Osteocyte (in vitro differentiated cells): ENCODE data around the gene FAM193A. TPM values are rescaled to one million over a fixed set of nuclear protein-coding genes. Genes with fewer than 3 reads are reported as not detected.

Experiments used
- DNase-seq: peaks from one replicate; pipeline ENCODE4 v3.0.0; 2021; ENCODE audit warnings: mixed read lengths; ENCODE audit not compliant: unreplicated experiment; ENCODE audit errors: extremely low spot score
- H3K27ac Mint-ChIP-seq: one replicate; pipeline ENCODE4 v1.8.0; 2021; ENCODE audit warnings: mild to moderate bottlenecking, mixed read lengths; ENCODE audit not compliant: unreplicated experiment
- H3K27me3 Mint-ChIP-seq: one replicate; pipeline ENCODE4 v1.8.0; 2021; ENCODE audit warnings: mixed read lengths; ENCODE audit not compliant: unreplicated experiment
- H3K36me3 Mint-ChIP-seq: one replicate; pipeline ENCODE4 v1.8.0; 2021; ENCODE audit warnings: mixed read lengths; ENCODE audit not compliant: unreplicated experiment
- H3K4me1 Mint-ChIP-seq: one replicate; pipeline ENCODE4 v1.8.0; 2021; ENCODE audit warnings: mixed read lengths; ENCODE audit not compliant: unreplicated experiment
- H3K4me3 Mint-ChIP-seq: one replicate; pipeline ENCODE4 v1.8.0; 2021; ENCODE audit warnings: mild to moderate bottlenecking, moderate library complexity, mixed read lengths; ENCODE audit not compliant: unreplicated experiment
- H3K9me3 Mint-ChIP-seq: one replicate; pipeline ENCODE4 v1.8.0; 2021; ENCODE audit warnings: mixed read lengths; ENCODE audit not compliant: unreplicated experiment
- CTCF ChIP-seq: fragments of 200-600 bp; sonication (generic); IDR thresholded peaks from 2 replicates; pipeline ENCODE4 v1.5.0; 2021; ENCODE audit warnings: antibody characterized with exemption, mild to moderate bottlenecking, moderate library complexity
- total RNA-seq: library from RNA; stranded (reverse); gene quantifications from 2 replicates; pipeline ENCODE4 v1.2.1, GENCODE V29; 2021

FAM193A gene
- total RNA-seq, 1 donor from 2014 or later = 35.3 TPM

GRCh38 chr4:2695346-2696060, 159.1 kb downstream of the FAM193A start:
- peaks cover 65% of the 10 kb centered on the region for H3K36me3 Mint-ChIP-seq
- H3K27ac Mint-ChIP-seq = no peak overlapping the region
- H3K4me3 Mint-ChIP-seq = no peak overlapping the region
- H3K9me3 Mint-ChIP-seq = no peaks in the 10 kb centered on the region
- TF ChIP-seq CTCF = no peak
- H3K27me3 Mint-ChIP-seq = no peaks in the 10 kb centered on the region
- DNase-seq = no peak
- H3K4me1 Mint-ChIP-seq = peaks cover 15% of the 10 kb centered on the region

GRCh38 chr4:2696423-2696822, 160.0 kb downstream of the FAM193A start:
- no peak for DNase-seq
- Mint-ChIP-seq H3K27me3 (no peaks in the 10 kb centered on the region), H3K9me3 (no peaks in the 10 kb centered on the region), H3K4me1 (peaks cover 15% of the 10 kb centered on the region), H3K36me3 (peaks cover 68% of the 10 kb centered on the region), H3K4me3 (no peak overlapping the region), H3K27ac (no peak overlapping the region)
- TF ChIP-seq CTCF = no peak

- DNase-seq = no peak
- H3K27me3 Mint-ChIP-seq = no peaks in the 10 kb centered on the region
- H3K4me3 Mint-ChIP-seq = no peak overlapping the region
- peaks cover 15% of the 10 kb centered on the region for H3K4me1 Mint-ChIP-seq
- peaks cover 77% of the 10 kb centered on the region for H3K36me3 Mint-ChIP-seq
- no peaks in the 10 kb centered on the region for H3K9me3 Mint-ChIP-seq
- no peak overlapping the region for H3K27ac Mint-ChIP-seq
- no peak for TF ChIP-seq CTCF
Measured at GRCh38 chr4:2697995-2698414, 161.6 kb downstream of the FAM193A start.

- H3K36me3 Mint-ChIP-seq = peaks cover 73% of the 10 kb centered on the region
Measured at GRCh38 chr4:2698504-2698903, 162.1 kb downstream of the FAM193A start.

More at GRCh38 chr4:2698504-2698903, 162.1 kb downstream of the FAM193A start:
- DNase-seq = no peak
- TF ChIP-seq CTCF = no peak
- Mint-ChIP-seq H3K4me3 (no peak overlapping the region), H3K9me3 (no peaks in the 10 kb centered on the region), H3K4me1 (peaks cover 15% of the 10 kb centered on the region), H3K27me3 (no peaks in the 10 kb centered on the region), H3K27ac (no peak overlapping the region)
